GM19467 (cell line): ENCODE results near the gene IL26.
"Not testable (repeated sequence)": the region's sequence is repeated elsewhere in the genome, so short reads cannot be mapped to it uniquely, and the experiment has no call there.

Source experiments
- ATAC-seq: cut with Tn5 transposase; IDR thresholded peaks from one replicate; pipeline ENCODE4 v1.9.1; 2021; ENCODE audit warnings: mild to moderate bottlenecking, moderate library complexity; ENCODE audit not compliant: unreplicated experiment

Gene IL26

DNA sequence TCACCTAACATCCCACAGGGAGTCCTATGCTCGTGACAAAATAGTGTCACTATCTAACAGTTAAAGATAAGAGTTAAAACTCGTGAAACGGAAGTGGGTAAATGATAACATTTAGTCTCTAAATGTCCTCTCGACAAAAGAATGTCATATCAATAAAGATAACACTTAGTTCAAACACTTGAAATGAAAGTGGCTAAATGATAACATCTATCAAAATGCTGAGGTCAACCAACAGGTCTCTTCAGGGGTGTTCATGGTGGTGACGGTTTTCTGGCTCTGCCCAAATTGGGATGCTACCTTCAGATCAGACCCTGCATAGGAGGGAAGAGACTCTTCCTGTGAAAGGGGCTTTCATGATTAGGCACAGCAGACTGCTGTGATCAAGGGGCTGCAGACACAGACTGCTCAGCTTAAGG lies 22.1 kb downstream of the IL26 start:
- no peak for ATAC-seq

DNA sequence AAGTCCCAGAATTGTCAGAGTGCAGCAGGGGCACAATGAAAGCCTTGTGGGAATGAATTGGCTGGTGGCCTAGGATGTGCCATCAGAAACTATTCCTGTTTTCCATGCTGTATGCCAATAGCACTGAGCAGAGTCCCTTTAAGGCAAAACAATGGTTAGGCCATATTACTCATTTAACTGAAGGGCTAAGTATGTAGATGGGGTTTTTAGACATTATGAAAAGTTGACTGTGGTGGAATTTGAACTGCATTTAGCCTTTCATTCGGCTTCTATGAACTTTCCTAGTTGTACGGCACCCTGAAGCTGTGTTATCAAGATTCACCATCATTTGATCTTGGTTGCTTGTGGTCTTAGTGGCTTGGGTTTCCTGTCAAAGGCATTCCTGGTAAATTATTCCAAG lies 24.8 kb downstream of the IL26 start:
- ATAC-seq = no peak

GRCh38 chr12:68199127-68199526 lies 26.5 kb downstream of the IL26 start:
- no peak for ATAC-seq

GRCh38 chr12:68198507-68199086 lies 27.0 kb downstream of the IL26 start:
- no peak for ATAC-seq

DNA sequence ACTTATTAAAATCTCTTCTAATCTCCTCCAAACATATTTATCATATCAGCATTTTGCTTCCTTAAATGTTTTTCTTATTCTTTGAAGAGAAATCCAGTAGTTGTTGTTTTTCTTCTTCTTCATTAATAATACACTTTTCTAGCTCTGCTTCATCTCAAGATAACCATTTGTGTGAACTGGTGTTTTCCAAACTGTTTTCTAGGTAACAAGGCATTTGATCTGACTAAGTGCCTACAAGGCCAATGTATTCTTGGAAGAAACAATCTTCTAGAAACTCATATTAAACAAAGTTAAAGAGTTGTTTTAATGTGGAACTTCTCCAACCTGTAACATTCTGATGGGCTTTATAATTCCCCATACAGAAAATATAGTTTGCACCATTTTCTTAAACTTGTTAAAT lies 35.3 kb downstream of the IL26 start:
- ATAC-seq = no peak

GRCh38 chr12:68189821-68190242 lies 35.8 kb downstream of the IL26 start:
- ATAC-seq = no peak

DNA sequence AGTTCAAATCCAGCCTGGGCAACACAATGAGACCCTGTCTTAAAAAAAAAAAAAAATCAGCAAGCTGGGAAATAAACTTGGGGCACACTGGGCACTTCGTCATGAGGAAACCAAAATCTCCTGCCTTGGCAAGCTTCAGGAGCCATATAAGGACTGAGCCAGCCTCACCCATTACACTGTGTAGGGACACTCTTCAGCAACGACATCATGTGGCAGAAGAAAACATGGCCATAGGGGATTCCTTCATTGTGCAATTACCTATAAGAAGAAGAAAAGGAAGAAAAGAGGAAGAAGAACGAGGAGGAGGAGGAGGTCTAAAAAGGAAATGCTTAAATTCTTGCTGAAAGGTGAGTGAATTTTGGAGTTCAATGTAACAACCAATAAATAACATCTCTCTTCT lies 40.0 kb downstream of the IL26 start:
- no peak for ATAC-seq

DNA sequence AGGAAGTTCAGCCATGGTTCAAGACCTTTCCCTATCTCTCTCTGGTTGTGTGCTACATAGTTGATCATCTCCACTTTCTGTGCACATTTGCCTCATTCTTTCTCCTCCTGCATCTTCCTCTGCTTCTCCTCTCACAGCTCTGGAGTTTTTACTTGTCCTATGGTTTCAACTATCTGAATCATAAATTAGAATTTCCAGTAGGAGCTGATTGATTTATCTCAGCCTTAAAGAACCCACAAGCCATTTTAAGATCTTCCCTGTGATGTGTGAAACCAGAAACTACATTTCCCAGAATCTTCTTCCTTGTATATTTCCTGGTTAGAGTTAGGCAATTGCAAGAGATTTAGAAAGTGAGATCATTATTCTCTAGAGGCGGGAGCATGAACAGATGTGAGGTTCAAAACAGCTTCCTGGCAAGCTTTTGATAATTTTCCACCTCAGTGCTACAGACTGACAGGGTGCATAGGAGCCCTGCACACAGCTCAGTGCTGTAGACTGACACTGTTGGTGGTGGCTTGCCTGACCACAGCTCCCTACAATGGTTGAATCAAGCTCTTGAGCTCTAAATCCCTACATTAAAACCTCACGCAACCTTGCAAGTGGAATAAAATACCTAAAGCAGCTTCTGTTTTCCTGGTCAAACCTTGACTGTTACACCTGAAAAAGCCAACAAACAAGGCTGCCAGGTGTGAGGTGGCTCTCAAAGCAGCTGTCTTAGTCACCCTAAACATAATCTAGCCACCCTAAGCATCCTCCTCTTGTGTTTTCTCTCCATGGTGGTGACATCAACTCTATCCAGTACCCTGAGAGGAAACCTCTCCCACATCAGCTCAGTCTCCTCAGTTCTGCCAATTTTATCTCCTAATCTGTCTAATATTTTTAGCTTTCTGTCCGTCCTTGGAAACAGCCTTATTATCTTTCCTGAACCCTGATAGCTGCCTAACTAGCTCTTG lies 44.5 kb downstream of the IL26 start:
- ATAC-seq = peak; percentile 55

GRCh38 chr12:68178774-68179439 lies 46.7 kb downstream of the IL26 start:
- no peak for ATAC-seq

GRCh38 chr12:68178184-68178583 lies 47.4 kb downstream of the IL26 start:
- no peak for ATAC-seq

DNA sequence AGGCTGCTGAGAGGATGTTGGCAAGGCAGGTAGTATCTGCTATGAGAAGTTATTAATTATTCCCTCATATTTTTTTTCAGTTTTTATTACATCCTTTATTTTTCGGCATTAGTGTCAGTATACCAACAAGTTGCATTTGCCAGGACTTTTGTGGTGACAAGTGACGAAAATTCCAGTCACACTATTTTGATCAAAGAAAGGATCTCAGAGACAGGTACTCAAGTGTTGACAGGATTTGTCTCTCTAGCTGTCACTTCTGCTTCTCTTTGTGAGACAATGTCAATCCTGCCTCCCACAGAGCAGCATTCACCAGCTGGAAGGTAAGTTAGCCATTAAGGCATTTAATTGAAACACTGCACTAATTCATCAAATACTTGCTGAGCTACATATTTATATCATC lies 48.0 kb downstream of the IL26 start:
- no peak for ATAC-seq

DNA sequence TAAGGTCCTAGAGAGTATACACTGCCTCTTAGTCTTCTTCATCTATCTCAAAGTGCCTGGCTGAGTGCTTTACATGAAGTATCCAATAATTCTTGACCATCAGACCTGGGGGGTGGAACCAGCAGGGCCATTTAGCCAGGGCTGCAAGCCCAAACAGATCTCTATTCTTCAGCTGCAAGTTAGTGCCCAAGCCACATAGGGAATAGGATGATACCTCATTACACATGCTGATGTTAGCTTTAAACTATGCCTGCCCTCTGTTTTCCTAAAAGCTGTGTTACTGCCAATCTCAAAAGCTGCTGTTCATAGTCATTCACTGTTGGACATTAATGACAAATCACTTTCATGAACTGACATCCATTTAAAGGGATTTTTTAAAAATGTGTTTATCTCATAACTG lies 49.4 kb downstream of the IL26 start:
- ATAC-seq = no peak

- peak; percentile 80 for ATAC-seq
These were observed 50.0 kb downstream of the IL26 start for GRCh38 chr12:68175557-68176061.

- not testable (repeated sequence) for ATAC-seq
These were observed 50.8 kb downstream of the IL26 start for GRCh38 chr12:68174761-68175160.

- ATAC-seq = no peak
These were observed 51.8 kb downstream of the IL26 start for GRCh38 chr12:68173792-68174191.

GRCh38 chr12:68170726-68171125 lies 54.9 kb downstream of the IL26 start:
- ATAC-seq = no peak

- no peak for ATAC-seq
These were observed 56.3 kb downstream of the IL26 start for GRCh38 chr12:68169213-68169889.

GRCh38 chr12:68166317-68166831 lies 59.2 kb downstream of the IL26 start:
- ATAC-seq = no peak

GRCh38 chr12:68163560-68164081 lies 62.0 kb downstream of the IL26 start:
- peak; percentile 53 for ATAC-seq

GRCh38 chr12:68162374-68162773 lies 63.2 kb downstream of the IL26 start:
- no peak for ATAC-seq
